HG02885 (cell line): Measurements from ENCODE around the gene LAMC2.

Source experiments
- ATAC-seq: cut with Tn5 transposase; IDR thresholded peaks from one replicate; pipeline ENCODE4 v1.9.1; 2021; ENCODE audit warnings: mild to moderate bottlenecking; ENCODE audit not compliant: unreplicated experiment, poor library complexity

The LAMC2 gene

DNA sequence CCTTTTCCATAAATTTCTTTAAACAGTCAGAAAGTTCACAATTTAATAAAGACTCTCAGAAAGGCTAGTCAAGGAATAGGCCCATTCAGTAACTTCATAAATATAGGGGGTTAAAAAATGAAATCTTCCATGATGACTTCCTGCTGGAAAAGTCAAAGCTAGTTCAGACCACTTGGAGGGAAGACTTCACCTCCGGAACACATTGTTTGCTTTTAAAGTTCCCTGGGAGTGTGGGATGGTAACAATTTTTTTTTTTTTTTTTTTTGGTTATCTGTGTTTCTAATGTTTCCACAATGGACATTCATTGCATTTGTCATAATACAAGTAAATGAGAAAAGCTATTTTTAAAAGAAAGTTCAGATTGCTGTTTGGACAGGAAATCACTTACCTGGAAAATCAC, 18.4 kb upstream of the LAMC2 start:
- no peak for ATAC-seq

DNA sequence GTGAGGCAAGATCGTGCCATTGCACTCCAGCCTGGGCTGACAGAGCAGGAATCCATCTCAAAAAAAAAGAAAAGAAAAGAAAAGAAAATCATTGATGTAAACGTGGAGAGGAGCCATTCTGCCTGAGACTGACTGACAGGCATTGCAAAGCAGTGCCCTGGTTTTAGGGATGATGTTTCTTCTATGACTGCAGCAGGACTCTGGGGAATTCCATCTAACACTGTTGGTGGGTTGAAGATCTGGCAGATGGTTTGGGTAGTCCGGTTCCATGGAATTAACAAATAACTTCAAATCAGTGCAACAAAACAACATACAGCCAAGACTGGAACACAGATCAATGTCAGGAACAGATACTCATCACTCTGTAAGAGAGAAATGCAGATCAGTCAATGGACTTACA, 17.8 kb upstream of the LAMC2 start:
- no peak for ATAC-seq

DNA sequence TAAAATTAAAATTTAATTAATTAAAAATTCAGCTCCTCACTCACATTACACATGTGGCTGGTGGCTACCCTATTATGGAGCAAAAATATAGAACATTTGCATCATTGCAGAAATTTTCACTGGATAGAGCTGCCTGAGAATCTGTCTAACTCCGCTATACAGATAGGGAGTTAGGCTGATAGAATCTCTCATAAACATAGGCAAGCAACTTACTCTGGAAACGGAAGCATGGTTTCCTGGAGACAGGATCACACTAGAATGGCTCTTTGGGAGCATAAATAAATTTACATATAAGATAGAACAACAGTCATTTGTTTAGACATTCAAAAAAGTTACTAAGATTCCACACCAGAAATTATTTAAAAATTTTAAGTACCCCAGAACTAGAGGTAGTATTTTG, 12.2 kb upstream of the LAMC2 start:
- ATAC-seq = no peak

DNA sequence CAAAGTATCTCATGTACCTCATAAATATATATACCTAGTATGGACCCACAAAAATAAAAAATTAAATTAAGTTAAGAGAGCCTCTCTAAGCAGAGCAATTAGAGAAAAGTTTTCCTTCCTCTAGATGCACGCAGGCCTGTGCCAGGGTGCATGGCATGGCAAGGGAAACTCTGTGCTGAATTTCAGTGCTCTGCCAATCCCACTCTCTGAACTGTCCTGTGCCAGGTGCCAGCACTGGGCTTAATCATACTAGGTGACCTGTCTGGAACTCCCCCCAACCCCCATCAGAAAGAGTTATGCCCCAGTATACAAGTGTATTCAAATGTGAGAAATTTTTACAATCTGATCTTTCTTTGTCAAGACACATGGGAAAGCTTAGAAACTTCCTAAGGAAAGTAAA, 10.4 kb upstream of the LAMC2 start:
- ATAC-seq = no peak

DNA sequence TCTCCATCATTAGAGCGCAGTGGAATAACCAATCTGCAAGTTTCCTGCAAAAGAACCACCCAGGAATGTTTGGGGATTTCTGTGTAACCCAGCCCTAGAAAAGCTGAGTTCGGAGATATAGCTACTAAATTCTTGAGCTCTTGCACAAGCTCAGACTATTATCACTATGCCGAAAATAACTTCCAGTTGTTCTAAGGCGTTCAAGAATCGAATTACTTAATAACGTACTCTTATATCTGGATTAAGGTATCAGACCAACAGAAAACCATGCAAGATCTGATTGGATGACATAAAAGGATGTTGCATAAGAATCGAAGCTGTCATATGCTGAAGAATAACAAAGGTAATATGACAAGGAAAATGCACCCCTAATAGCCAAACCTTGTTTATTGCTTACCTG, 7.5 kb upstream of the LAMC2 start:
- ATAC-seq = no peak

DNA sequence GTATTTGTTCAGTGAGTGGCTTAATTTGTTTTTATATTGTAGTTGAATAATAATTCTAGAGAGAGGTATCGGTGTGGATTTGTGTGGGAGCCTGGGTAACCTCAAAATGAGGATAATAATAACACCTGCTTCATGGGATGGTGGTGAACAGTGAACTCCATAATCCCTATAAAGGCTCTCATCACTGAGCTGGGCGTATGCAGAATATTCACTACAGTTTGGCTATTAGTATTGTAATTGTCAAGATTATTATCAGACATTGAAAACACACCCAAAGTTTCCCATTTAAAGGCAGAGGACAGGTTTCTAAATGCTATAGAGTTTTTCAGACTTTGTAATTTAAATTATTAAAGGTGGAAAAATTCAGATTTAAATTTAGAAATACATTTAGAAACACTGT, 7.0 kb upstream of the LAMC2 start:
- ATAC-seq = no peak

DNA sequence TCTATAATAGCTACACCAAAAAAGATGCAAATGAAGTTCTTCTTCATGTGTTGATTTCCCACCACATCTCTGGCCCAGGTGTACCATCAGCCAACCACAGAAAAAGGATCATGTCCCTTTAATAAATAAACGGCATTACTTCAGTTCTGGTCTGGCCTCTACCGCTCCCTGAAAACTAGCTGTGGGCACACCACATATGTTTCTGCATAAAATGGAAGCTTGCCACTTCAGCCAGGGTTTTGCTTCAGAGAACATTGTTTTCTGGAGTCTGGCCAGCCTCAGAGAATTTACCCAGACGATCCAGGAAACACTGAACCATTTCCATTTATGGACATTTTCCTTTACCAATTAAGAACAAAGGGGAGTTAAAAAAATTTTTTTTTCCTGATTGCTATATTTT, 5.8 kb upstream of the LAMC2 start:
- ATAC-seq = no peak

DNA sequence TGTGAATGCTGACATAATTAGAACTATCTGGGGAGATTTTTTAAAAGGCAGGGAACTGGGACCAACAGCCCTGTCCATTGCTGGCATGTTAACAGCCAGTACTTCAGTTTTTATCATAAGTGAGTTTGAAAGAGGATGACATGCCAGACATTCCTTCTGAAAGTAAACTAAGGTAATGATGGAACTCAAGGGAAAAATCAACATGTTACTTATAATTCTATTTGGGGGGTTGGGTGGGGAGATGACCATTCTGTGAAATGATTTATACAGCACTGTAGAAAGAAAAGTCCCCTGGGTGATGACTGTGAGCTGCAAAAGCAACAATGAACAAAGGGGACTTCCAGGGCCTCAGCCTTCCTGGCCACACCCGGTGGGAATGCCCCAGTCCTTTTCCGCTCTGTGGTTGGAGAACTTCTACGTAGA, 5.4 kb upstream of the LAMC2 start:
- peak; percentile 69 for ATAC-seq

DNA sequence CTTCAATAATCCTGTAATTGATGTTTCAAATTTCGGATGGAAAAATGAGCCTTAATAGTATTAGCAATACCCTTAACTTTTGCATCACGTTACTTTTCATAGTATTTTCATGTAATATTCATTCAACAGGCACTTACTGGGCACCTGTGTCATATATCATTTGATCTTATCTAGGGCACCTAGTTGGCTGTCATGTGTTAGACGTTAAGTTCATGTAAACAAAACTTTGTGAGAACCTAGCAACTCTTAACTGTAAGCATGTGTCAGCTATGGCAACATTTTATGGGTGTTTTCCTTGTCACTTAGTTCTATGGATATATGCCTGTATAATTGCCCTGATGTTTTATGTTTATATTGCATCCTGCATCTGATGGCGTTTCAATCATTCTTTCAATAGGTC, 777 bp downstream of the LAMC2 start:
- no peak for ATAC-seq

DNA sequence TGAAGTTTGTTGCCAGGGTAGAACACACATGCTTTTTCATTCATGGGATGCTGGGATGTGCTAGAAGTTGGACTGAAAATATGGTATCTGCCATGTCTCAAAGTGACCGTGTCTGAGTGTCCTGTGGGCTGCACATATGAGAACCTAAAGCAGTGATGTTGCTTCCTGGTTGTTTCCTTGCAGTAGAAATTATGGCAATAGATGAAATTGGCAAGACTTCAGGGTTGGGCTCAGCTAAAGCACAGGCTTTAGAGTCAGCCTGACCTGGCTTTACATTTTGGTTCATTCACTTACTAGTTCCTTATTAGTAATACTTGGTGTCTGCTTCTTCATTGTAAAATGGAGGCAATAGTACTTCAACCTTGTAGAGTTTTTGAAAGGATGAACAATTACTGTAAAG, 2.2 kb downstream of the LAMC2 start:
- no peak for ATAC-seq

DNA sequence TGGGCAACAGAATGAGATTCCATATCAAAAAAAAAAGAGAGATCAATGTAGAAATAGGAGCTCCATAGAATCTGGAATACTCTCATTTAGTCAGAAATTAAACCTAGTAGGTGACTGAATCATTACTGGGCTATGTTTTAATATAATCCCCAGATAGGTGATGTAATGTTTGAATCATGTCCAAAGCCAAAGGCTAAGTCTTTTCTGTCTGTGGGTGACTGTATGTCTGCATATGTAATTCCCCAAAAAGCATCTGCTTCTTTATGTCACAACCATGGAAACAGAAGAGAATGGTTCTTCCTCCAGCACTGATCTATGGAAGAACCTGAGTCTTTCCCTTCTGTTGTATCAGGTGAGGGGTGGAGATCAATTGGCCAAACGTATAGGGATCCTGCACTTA, 5.8 kb downstream of the LAMC2 start:
- ATAC-seq = no peak

DNA sequence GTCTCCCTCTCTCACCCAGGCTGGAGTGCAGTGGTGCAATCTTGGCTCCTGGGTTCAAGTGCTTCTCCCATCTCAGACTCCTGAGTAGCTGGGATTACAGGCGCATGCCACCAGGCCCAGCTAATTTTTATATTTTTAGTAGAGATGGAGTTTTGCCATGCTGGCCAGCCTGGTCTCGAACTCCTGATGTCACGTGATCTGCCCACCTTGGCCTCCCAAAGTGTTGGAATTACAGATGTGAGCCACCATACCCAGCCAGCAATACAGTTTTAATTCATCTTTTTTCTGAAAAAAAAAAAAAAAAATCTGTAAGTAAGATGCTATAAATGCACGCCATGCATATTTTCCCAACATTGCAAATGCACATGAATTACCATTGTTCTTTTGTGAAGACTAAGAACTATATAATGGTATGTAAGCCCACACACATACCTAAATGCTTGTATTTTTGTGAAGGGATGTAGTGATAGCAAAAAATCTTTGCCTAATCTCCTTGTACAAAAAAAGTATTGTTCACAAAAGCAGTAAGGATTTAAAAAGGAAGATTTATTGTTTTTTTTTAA, 8.0 kb downstream of the LAMC2 start:
- no peak for ATAC-seq

DNA sequence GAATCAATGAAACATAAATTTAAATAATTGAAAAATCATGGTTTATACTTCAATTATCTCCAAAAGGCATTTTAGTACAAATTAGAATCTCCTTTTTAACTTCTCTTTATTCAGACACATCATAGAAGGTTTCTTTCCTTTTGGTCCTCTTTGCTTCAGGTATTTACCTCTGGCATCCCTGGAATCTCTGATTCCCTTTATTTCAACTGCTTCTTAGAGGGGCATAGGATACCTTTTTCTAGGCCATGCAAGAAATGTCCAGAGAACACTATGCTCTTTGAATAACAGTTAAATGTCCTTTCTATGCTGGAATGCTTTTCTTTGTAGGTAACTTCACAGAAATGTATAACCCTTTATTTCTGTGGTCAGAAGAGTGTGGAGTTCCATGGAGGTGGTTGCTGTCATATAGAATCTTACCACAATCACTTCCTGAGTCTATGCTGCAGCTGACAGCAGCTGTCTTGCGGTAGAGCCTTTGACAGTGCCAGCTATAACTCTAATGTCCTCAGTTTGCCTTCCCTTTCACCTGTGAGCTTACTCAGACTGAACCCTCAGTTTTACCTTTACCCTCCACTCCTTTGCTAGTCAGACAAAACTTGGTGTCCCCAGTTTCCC, 8.6 kb downstream of the LAMC2 start:
- peak; percentile 85 for ATAC-seq

DNA sequence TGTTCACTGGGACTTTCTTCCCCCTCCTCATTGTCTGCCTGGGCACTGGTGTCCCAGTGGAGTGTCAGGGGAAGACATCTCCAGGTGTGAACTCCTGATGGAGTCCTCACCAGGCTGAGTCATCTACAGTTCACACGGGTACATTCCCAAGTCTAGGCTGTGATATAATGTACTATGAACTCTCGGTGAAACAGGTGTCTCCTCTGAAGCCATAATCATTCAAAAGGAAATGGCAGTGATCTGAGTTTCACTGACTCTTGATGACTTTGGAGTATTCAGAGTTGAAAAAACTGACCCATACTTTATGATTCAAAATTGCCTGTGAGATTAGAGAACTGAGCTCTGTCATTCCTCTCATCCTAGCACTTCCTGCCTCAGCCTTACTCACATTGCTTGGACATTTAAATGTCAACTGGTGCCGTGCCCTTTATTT, 9.1 kb downstream of the LAMC2 start:
- peak; percentile 31 for ATAC-seq

DNA sequence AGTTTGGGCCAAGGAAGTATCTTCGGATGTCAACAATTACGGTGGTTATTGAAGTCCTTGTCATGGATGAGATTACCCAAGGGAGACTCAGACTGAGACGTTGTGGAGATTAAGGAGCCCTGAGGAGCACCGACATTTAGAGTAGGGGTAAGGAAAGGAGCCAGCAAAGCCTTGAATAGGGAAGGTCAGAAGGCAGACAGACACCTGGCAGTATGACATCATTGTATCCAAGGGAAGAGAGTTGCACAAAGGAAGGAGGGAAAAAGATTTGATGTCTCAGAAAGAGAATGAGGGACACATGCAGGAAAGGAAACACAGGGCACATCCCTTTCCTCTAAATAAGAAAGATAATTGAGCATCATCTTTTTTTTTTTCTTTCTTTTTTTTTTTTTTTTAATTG, 11.7 kb downstream of the LAMC2 start:
- ATAC-seq = no peak

DNA sequence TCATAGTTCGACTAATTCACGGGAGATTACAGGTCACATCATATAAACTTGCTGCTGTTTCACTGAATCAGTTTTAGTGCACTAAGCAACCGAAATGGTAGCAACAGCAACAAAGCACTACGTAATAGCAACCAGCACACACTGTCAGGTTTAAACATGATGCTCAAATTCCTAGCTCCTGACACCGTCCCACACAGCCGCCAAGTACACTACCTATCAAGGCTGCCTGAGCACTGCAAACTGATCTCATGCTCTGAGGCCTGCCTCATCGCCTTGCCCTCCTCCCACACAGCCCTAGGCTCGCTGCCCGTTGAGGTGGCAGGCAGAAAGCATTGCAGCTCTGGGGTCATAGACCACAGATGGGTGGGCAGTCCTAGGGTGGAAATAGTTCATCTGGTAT, 12.4 kb downstream of the LAMC2 start:
- ATAC-seq = no peak

DNA sequence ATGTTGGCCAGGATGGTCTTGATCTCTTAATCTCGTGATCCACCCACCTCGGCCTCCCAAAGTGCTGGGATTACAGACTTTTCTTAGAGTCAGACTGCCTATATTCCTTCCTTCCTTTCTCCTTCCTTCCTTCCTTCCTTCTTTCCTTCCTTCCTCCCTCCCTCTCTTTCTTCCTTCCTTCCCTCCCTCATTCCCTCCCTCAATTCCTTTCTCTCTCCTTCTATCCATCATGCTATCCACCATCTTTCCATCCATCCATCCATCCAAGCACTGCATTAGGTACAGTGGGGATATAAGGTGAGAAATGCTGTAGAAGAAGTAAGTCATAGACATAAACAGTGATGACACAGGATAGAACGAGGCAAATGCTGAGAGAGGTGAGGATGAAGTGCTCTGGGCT, 13.2 kb downstream of the LAMC2 start:
- no peak for ATAC-seq

DNA sequence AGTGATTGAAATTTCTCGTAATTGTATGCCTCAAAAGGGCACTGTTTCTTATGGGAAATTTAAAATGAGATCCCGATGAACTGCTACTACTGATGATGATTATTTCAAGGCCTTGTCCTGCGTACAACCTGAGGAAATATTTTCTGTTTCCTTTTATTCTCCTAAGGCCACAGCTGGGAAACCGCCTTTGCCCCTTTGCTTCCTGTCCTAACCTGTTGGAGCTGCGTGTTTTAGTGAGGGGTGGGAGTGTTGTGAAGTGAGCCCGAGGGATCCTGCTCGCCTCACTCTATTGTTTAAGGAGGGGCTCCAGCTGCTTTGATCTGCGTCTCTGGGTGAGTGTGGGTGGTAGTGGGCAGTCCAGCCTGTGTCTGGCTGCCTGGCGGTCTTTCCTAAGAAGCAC, 14.4 kb downstream of the LAMC2 start:
- no peak for ATAC-seq

DNA sequence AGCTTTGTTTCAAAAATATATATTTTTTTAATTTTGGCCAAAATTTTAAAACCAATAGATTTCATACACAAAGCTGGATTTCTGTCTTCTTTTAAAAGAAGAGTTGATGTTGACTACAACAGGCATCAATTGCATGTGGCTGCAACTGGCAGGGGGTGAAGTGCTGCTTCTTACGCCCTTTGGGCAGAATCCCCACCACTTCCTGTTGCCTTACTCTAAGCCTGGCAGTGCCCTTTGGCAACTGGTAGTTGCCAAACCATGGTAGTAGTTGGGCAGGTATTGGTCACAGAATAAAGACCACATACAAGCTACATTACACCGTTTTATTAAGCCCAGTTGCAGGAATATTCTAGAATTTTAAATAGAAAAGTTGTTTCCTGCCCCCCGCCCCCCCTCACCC, 17.0 kb downstream of the LAMC2 start:
- no peak for ATAC-seq

DNA sequence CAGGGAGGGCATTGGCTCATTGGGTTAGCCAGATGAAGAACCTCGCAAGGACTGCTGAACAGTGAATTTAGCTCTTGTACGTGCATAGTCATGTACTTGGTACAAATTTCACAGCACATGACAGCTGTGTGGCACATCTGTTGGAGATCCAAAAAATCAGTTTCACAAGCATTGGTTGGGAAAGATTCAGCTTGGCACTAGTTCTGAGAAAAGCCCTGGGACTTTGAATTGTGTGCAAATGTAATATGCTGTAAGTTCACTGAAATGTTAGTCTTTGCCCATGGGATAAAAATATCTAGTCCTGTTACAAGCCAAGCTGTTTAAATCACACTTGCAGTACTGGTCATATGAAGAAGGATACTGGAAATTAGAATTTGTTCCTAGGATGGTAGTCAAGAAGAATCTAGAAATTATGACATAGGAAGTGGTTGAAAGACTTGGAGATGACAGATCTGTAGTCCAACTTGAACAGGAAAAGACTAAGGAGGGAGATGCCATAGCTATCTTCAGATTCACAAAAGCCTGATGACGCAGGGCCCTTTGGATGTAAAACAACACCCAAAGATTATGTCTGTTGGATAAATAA, 19.2 kb downstream of the LAMC2 start:
- no peak for ATAC-seq

DNA sequence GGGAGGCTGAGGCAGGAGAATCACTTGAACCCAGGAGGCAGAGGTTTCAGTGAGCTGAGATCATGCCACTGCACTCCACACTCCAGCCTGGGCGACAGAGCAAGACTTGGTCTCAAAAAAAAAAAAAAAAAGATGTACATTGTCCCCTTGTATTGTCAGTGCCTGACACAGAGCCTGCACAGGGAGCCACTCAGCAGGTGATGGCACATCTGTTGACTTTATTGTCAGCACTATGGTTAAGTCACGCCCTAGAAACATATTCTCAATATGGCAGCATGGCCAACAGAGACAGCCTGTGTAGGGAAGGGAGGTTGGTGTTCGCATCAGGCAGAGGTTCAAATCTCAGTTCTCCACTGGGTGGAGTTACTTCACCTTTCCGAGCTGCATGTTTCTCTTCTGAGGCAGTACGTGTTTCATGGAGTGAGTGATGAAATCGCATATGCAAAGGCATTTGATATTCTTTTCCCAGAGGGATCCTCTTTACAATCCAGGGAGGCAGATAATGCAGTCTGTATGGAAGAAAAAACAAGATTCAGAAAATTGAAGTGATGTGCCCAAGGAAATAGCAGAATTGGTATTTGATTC, 20.6 kb downstream of the LAMC2 start:
- ATAC-seq = no peak
